Neural progenitor cell (in vitro differentiated cells): Measurements from ENCODE around the gene C12orf56.

ENCODE experiments used
- CTCF ChIP-seq: fragments of 200-600 bp; sonication (generic); IDR thresholded peaks from 2 replicates; pipeline ENCODE4 v1.5.1; 2017; ENCODE audit warnings: antibody characterized with exemption, mild to moderate bottlenecking
- EZH2 ChIP-seq: fragments of 200-600 bp; sonication (generic); IDR thresholded peaks from 2 replicates; pipeline ENCODE4 v1.6.1; 2017; ENCODE audit warnings: antibody characterized with exemption, mild to moderate bottlenecking, moderate library complexity

DNA sequence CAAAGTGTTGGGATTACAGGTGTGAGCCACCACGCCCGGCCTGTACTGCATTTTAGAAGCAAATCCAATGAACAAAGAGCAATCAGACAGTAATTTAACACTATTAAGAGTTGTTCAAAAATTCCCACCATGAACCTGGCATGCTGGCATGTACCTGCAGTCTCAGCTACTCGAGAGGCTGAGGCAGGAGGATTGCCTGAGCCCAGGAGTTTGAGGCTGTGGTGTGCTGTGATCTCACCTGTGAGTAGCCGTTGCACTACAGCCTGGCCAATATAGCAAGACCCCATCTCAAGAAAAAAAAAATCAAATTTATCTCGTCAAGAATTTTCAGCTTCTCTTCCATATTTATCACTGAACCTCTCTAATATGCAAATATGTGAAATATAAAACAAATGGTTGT, 128.7 kb downstream of the C12orf56 start:
- no peak for TF ChIP-seq EZH2
- TF ChIP-seq CTCF = no peak
